Left colon (tissue), 2 donors: ENCODE results near the gene PPM1K. TPM values are rescaled to one million over a fixed set of nuclear protein-coding genes. Genes with fewer than 3 reads are reported as not detected.
A peak's percentile ranks its signal among the peaks of the same experiment; 100 is the strongest.

Experiments used
- ATAC-seq: fragments of 200-7000 bp; cut with Tn5 transposase; one replicate; pipeline ENCODE4 v1.9.1; 2020; ENCODE audit warnings: mild to moderate bottlenecking, moderate library complexity
- DNase-seq, 2 donors: peaks; one replicate each; pipeline ENCODE4 v3.0.0-alpha.2; 2020
- intact Hi-C, 2 donors: fragments of 100-400 bp; cut with DNase I in 1 of 2; cut with micrococcal nuclease in 1 of 2; formaldehyde crosslinking; loops; one replicate each; pipeline versions ENCODE4 v1.11.2 to v1.14.0; 2022; cut with DNase I, micrococcal nuclease
- total RNA-seq, 2 donors: library from RNA; stranded (reverse); fragmentation: NEBNext Ultra II Directional; extraction: Animal tissue kit (Norgen Biotek cat#: 25700); gene quantifications; one replicate each; pipeline ENCODE4 v1.2.1, GENCODE V29; 2021
- donor health status: DM: no; HTN: no; CAD: no.
- donor health status: DM: yes; HTN: yes; CAD: no.

PPM1K gene
- total RNA-seq, 2 donors from 2014 or later: 4.7 to 9.9 TPM

DNA sequence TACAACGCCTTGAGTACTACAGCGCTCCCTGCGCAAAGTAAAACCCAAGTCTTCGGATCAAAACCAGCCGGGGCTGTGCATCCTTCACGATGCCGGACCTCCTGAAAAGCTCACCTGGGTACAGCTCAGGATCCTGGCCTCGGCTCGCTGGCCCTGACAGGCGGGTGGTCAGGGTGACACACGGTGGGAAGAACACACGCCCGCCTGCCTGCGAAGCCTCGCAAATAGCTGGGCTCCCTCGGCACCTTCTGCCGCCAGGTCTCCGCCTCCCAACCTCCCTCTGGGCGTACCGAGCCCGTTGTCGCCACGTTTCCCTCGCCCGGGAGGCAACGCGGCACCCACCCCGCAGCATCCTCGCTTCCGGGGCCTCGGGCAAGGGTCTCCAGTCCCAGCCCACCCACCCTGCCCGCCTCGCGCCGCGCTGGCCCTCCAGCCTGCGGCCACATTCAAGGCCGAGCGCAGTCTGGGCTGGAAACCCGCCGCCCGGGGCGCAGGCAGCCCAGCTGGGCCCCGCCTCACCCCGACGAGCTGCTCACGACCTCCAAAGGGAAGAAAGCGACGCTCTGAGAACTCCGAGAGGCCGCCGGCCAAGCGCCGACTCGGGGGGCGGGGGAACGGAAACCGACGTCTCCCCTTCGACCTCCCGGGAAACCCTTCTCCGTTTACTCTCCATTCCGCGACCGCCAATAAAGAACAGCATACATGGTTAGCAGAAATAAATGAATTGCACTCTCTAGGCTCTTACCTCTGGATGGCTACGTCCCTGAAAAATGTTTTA lies 511 bp downstream of the PPM1K start:
- intact Hi-C loops: loop anchor here in 1 of 2 donors (5.0 kb wide), 1 partner anchor 88 kb away; no protein-coding TSS in a partner anchor
- ATAC-seq (peak; percentile 51), DNase-seq (peak; percentile 50 to 71)

GRCh38 chr4:88280228-88280795 lies 4.0 kb downstream of the PPM1K start:
- ATAC-seq (no peak), DNase-seq (no peak)
- intact Hi-C loops: loop anchor here in 1 of 2 donors (5.0 kb wide), 1 partner anchor 92 kb away; no protein-coding TSS in a partner anchor

GRCh38 chr4:88277711-88278225 lies 6.6 kb downstream of the PPM1K start:
- no peak for DNase-seq
- intact Hi-C loops: no loop called here

DNA sequence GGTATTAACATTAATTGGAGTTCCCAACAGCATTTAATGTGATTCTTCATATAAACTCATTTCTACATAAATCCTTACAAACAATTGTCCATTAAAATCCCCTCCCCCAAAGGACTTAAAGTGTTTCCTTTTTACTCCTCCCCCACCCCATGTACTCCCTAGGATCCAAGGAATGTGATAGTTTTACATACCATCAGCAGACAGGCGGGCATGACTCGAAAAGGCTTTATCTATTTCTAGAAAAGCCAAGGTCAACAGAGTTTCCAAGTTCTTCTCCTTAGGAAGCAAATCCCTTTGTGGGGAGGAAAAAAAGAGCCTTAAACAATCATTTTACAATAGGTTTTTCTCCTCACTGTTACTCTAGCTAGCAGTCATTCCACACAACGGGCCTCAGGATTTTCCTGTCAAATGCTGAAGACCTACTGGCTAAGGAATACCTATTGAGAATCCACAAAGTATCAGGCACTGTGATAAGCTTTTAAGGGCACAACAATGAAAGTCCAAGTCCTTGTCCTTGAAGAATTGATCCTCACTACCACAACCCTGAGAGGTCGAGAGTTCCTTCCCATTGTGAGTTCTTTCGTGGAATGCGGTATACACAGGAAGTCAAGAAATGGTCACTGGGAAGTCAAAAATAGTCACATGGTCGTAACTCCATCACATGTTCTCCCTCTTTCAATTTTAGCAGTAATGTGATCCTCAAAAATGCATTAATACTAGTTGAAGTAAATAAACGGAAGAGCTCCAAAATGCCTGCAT lies 7.2 kb downstream of the PPM1K start:
- ATAC-seq (no peak), DNase-seq (no peak)
- intact Hi-C loops: no loop called here

More at GRCh38 chr4:88277711-88278225, 6.6 kb downstream of the PPM1K start:
- ATAC-seq: no peak

DNA sequence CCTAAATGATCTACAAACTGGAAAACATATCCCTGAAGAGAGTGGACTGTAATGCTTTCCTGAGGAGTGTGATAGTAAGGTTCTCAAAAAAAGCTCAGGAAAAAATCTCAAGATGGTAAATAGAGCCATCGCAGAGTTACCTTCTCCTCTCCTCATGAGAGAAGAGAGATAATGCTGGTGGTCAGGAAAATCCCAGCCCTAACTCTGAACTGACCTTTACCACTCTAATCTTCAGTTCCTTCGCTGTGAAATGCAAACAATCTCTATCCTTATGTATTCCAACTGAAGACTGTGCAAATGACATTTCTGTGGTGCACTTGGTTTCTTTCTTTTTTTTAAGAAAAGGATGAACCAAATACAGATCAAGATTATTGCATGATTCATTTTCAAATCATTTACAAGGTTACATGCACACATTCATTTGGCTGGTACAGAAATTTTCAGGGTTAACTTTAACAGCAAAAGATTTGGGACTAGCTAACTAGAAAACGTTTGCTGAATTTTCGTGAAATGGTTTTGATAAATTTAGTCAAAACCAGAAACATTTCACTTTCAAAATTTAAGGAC lies 8.3 kb downstream of the PPM1K start:
- ATAC-seq: peak; percentile 71
- DNase-seq: no peak
- intact Hi-C loops: no loop called here

- DNase-seq (peak in 1 of 2 donors; percentile 24), ATAC-seq (peak; percentile 86)
- intact Hi-C loops: no loop called here
These were observed 8.8 kb downstream of the PPM1K start for GRCh38 chr4:88275516-88275915.

DNA sequence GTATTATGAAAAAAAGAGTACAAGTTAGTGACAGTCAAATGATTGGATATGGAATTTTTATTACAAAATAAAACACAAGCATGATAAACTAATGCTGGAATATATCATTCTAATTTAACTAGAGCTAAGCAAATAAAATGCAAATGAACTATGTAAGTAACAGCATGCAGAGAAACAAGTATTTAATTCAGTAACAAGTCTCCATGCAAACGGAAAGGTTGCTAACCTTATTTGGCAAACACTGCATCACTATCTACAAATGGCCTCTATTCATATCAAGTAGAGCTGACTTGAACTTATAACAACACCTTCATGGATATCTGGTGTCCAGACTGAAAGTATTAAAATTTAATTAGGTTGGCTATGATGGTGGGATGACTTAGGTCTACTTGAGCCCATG lies 15.4 kb downstream of the PPM1K start:
- DNase-seq (no peak), ATAC-seq (no peak)
- intact Hi-C loops: no loop called here

DNA sequence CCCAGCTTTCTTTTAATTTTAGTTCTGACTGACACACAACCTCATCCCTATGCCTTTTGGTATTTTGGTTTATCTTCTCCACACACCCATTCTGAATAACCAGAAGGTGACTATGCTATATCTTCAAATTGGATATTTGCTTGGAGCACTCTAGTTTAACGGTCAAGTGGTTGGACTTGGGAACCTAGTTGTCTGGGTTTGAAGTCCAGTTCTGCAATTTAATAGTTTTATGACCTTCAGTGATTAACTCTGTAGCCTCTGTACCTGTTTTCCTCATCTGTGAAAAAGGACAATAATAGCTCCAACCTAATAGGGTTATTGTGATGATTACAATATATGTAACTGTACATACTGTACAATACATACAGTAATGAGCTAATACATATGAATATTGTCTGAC lies 20.0 kb downstream of the PPM1K start:
- ATAC-seq (peak; percentile 81), DNase-seq (no peak)
- intact Hi-C loops: no loop called here

DNA sequence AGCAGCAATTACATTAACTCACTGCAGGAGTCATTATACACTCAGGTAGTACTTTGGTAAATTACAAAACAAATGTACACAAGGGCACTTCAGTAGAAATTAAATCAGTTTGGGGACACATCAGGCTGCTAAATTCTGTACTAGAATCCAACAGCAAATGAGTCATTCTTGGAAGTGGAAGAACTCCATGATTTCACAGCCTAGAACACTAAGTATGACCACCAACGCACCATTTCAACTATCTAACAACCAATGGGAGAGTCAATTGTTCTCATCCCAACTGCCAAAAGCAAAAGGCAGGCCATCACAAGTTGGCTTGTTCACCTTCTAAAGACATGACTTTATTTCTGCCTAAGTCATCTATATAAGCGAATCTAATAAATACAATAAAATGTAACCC lies 26.6 kb downstream of the PPM1K start:
- ATAC-seq (no peak), DNase-seq (no peak)
- intact Hi-C loops: no loop called here

DNA sequence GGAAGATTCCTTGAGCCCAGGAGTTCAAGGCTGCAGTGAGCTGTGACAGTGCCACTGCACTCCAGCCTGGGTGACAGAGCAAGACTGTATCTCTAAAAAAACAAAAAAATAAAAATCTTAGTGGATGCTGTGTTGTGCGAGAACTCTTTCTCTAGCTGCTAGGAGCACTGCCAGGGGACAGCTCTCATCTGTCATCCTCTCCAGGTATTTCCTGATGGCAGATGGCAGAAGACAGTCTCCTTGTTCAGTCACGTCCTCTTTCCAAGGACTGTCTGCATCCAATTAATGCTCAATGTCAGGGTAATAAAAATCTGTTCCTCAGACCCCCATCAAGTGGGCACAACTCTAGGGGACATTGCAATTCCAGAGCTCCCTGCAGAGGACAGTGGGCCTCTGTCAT lies 29.2 kb downstream of the PPM1K start:
- no peak for DNase-seq
- no peak for ATAC-seq
- intact Hi-C loops: no loop called here

DNA sequence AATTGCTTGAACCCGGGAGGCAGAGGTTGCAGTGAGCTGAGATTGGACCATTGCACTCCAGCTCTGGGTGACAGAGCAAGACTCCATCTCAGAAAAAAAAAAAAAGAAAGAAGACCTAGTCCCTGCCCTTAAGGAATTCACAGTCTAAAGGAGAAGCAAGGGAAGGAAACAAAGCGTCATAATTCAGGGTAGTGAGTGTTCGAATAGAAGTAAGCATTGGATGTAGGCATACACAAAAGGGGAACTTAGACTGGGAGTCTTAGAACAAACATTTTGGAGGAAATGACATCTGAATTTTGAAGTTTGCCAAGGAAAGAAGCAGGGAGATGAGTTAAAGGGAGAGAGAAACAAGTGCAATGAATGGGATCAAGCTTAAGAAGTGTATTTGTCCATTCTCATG lies 32.4 kb downstream of the PPM1K start:
- no peak for DNase-seq
- no peak for ATAC-seq
- intact Hi-C loops: no loop called here

GRCh38 chr4:88247148-88247547 lies 37.2 kb downstream of the PPM1K start:
- ATAC-seq (no peak), DNase-seq (no peak)
- intact Hi-C loops: no loop called here

GRCh38 chr4:88246600-88246999 lies 37.8 kb downstream of the PPM1K start:
- DNase-seq (no peak), ATAC-seq (no peak)
- intact Hi-C loops: no loop called here

DNA sequence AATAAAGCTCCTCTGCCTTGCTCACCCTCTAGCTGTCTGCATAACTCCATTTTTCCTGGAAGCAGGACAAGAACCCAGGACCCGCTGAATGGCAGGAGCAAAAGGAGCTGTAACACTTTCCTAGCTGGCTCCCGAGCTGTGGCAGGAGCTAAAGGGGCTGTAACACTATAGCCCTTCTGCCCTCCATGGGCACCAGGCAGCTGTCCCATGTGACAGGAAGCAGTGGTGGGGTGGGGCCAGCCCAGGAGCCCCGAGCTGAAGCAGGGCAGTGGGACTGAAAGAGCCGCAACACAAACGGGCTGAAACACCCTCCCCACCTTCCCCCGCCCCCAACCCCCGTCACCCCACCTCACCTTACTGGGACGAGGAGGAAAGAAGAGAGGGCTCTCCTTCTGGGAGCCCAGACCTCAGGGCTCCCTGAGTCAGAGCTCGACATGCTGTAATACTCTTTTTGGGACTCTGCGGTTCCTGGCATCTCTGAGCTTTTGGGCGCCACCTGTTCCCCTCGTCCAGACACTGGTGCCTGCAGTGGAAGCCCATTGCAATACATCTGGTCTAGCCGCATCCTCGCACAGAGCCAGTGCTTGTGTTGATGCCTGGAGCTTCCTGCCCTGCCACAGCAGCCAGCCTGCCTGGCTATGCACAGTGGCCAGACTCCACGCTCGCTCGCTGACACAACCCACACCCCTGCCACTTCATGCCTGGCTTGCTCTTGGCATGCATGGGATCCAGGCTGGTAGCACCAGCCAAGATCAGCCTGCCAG lies 39.4 kb downstream of the PPM1K start:
- DNase-seq (peak in 1 of 2 donors; percentile 13), ATAC-seq (no peak)
- intact Hi-C loops: no loop called here

DNA sequence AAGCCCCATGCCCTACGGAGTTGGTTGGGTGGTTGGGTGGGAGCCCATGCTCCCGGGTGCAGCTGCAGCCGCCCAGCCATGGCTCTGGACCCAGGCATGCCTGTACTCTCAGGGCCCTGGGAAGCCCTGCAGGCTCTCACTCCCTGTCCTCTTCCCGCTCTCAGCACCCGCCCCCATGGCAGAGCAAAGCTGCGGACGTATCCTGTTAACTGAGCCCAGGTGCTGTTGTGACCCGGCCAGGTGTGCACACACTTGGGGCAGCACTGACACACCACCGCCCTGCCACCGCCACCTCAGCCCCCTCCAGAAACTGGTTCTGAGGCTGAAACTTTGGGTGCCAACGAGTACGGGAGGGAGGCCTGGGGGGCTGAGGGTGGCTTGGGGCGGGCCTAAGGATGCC lies 40.3 kb downstream of the PPM1K start:
- DNase-seq: no peak
- intact Hi-C loops: no loop called here
- ATAC-seq: no peak

DNA sequence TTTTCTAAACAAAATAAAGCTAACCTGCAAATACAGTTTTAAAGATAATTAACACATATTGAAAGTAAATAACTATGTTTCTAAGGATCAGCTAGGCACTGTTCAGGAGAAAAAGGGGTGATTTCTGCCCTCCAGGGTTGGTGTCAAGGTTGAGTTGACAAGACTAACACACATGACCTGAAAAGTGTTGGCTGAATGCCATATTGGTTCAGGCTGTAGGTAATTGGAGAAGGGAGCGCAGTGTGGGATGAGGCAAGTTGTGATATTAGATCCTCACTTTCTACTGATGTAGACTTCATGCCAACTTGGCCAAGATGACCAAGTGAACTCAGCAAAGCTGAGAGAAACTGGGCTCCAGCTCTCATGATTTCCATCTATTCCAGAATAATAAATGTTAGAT lies 42.2 kb downstream of the PPM1K start:
- no peak for DNase-seq
- ATAC-seq: no peak
- intact Hi-C loops: no loop called here

DNA sequence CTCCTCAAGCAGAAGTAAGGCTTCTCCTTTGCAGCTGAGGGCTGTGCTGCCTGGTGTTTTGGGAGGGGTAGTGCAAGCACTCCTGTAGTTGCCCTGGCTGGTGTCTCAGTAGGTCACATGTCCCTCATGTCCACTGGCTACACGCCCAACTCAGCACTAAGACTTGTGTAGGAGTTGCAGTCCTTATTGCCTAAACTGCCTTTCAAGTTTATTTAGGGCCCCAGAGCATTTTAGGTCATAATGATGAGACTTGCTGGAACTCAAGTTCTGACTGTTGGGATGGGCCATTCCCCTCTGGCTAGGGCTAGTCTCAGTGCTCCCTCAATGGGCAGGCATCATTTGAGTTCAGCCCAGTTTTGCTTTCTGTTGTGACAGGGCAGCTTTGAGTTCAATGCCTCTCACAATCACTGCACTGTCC lies 44.1 kb downstream of the PPM1K start:
- ATAC-seq (no peak), DNase-seq (peak; percentile 13 to 31)
- intact Hi-C loops: no loop called here

- ATAC-seq: no peak
These were observed 53.2 kb downstream of the PPM1K start for GRCh38 chr4:88230969-88231771.

More at GRCh38 chr4:88230969-88231771, 53.2 kb downstream of the PPM1K start:
- intact Hi-C loops: no loop called here
- DNase-seq: no peak
